ENCODE data around the gene CENPP. TPM values are rescaled to one million over a fixed set of nuclear protein-coding genes. Genes with fewer than 3 reads are reported as not detected.

The CENPP gene
- total RNA-seq, 1 experiment from 2014 or later: 14.3 TPM

DNA sequence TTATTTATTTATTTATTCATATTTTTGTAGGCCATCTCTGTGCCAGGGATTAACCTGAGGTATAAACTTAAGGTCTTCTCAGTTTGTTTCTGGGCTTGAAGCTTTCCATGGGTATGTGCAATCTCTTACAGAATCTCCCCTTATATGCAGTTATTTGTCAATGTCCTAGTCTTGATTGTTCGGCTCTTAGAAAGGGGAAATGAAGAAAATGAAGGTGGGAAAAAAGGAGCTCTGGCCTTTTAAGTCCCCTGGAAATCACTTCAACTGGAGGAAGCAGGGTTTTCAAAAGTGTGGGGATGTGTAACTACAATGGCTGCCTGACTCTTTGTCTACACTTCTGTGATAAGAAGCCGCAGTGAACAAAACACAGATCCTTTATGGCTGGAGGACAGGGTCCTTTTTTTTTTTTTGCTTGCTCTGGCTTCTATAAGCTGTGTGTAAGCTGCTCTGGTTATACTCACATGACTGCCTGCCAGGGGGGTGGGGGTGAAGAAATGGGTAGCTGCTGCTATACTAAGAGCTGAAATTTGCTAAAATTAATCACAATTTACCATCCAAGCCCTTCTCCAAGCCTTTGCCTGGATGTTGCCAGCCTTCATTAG, 33.7 kb downstream of the CENPP start:
- POLR2A ChIA-PET: interaction anchor here (0.6 kb wide), 1 partner anchor 30 kb away, joined by 3 read pairs; no protein-coding TSS in a partner anchor
- H3K36me3 Mint-ChIP-seq: peaks cover 33% of the 10 kb centered on the region
- H3K4me3 Mint-ChIP-seq: no peak overlapping the region
- no peak for DNase-seq (ENCODE audit: low spot score)
- H3K27me3 Mint-ChIP-seq (ENCODE audit: low read depth): no peaks in the 10 kb centered on the region
- peaks cover 28% of the 10 kb centered on the region for H3K9me3 Mint-ChIP-seq
- CTCF ChIA-PET: no interaction called here
- TF ChIP-seq ETV6 (CRISPR knock-in tag; IDR thresholded peaks at IDR 0.05) (no peak), CREM (CRISPR knock-in tag; IDR thresholded peaks at IDR 0.05) (no peak), ZNF423 (CRISPR knock-in tag; IDR thresholded peaks at IDR 0.05) (no peak), ZNF416 (CRISPR knock-in tag; IDR thresholded peaks at IDR 0.05) (no peak), ZNF671 (CRISPR knock-in tag; IDR thresholded peaks at IDR 0.05) (no peak), ESRRA (CRISPR knock-in tag; IDR thresholded peaks at IDR 0.05; ENCODE audit: borderline replicate concordance) (no peak), RELA (CRISPR knock-in tag; IDR thresholded peaks at IDR 0.05; ENCODE audit: borderline replicate concordance) (no peak), NR1H2 (CRISPR knock-in tag; IDR thresholded peaks at IDR 0.05) (no peak), GABPB1 (CRISPR knock-in tag; IDR thresholded peaks at IDR 0.05) (no peak), ZNF219 (CRISPR knock-in tag; IDR thresholded peaks at IDR 0.05; ENCODE audit: borderline replicate concordance) (no peak), MYBL2 (CRISPR knock-in tag; IDR thresholded peaks at IDR 0.05) (no peak)
- TF ChIP-seq, protein P1, sequence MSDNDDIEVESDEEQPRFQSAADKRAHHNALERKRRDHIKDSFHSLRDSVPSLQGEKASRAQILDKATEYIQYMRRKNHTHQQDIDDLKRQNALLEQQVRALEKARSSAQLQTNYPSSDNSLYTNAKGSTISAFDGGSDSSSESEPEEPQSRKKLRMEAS (CRISPR knock-in tag; IDR thresholded peaks at IDR 0.05): no peak
- TF ChIP-seq, protein P2, sequence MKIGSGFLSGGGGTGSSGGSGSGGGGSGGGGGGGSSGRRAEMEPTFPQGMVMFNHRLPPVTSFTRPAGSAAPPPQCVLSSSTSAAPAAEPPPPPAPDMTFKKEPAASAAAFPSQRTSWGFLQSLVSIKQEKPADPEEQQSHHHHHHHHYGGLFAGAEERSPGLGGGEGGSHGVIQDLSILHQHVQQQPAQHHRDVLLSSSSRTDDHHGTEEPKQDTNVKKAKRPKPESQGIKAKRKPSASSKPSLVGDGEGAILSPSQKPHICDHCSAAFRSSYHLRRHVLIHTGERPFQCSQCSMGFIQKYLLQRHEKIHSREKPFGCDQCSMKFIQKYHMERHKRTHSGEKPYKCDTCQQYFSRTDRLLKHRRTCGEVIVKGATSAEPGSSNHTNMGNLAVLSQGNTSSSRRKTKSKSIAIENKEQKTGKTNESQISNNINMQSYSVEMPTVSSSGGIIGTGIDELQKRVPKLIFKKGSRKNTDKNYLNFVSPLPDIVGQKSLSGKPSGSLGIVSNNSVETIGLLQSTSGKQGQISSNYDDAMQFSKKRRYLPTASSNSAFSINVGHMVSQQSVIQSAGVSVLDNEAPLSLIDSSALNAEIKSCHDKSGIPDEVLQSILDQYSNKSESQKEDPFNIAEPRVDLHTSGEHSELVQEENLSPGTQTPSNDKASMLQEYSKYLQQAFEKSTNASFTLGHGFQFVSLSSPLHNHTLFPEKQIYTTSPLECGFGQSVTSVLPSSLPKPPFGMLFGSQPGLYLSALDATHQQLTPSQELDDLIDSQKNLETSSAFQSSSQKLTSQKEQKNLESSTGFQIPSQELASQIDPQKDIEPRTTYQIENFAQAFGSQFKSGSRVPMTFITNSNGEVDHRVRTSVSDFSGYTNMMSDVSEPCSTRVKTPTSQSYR (CRISPR knock-in tag; IDR thresholded peaks at IDR 0.05): no peak
- TF ChIP-seq, protein P3, sequence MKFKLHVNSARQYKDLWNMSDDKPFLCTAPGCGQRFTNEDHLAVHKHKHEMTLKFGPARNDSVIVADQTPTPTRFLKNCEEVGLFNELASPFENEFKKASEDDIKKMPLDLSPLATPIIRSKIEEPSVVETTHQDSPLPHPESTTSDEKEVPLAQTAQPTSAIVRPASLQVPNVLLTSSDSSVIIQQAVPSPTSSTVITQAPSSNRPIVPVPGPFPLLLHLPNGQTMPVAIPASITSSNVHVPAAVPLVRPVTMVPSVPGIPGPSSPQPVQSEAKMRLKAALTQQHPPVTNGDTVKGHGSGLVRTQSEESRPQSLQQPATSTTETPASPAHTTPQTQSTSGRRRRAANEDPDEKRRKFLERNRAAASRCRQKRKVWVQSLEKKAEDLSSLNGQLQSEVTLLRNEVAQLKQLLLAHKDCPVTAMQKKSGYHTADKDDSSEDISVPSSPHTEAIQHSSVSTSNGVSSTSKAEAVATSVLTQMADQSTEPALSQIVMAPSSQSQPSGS (CRISPR knock-in tag; IDR thresholded peaks at IDR 0.05; ENCODE audit: borderline replicate concordance, low read depth): no peak
- TF ChIP-seq, protein P4, sequence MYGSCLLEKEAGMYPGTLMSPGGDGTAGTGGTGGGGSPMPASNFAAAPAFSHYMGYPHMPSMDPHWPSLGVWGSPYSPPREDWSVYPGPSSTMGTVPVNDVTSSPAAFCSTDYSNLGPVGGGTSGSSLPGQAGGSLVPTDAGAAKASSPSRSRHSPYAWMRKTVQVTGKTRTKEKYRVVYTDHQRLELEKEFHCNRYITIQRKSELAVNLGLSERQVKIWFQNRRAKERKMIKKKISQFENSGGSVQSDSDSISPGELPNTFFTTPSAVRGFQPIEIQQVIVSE (CRISPR knock-in tag; IDR thresholded peaks at IDR 0.05; ENCODE audit: borderline replicate concordance): no peak
- TF ChIP-seq, protein P5, sequence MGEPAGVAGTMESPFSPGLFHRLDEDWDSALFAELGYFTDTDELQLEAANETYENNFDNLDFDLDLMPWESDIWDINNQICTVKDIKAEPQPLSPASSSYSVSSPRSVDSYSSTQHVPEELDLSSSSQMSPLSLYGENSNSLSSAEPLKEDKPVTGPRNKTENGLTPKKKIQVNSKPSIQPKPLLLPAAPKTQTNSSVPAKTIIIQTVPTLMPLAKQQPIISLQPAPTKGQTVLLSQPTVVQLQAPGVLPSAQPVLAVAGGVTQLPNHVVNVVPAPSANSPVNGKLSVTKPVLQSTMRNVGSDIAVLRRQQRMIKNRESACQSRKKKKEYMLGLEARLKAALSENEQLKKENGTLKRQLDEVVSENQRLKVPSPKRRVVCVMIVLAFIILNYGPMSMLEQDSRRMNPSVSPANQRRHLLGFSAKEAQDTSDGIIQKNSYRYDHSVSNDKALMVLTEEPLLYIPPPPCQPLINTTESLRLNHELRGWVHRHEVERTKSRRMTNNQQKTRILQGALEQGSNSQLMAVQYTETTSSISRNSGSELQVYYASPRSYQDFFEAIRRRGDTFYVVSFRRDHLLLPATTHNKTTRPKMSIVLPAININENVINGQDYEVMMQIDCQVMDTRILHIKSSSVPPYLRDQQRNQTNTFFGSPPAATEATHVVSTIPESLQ (CRISPR knock-in tag; IDR thresholded peaks at IDR 0.05): no peak
- no peak for ATAC-seq
- H3K4me1 Mint-ChIP-seq: no peaks in the 10 kb centered on the region
- H3K27ac Mint-ChIP-seq: no peak overlapping the region; the same call in 1 of the 2 replicates

DNA sequence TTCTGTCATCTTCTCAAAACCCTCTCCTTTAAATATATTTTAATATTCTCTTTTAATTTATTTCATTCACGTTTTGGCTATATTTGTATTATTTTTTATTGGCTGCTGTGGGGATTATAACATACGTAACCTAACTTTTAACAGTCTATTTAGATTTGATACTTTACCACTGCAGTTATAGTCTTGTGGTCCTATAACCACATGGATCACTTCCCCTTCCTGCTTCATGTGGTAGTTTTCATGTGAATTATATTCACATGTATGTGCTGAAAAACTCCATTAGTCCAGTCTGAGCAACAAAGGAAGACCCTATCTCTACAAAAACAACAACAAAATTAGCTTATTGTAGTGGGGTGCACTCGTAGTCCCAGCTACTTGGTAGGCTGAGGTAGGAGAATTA, 34.3 kb downstream of the CENPP start:
- Mint-ChIP-seq H3K4me1 (no peaks in the 10 kb centered on the region), H3K36me3 (peaks cover 28% of the 10 kb centered on the region), H3K27me3 (ENCODE audit: low read depth) (no peaks in the 10 kb centered on the region), H3K9me3 (peaks cover 23% of the 10 kb centered on the region), H3K27ac (no peak overlapping the region), H3K4me3 (no peak overlapping the region)
- ChIA-PET POLR2A (interaction anchor here (0.6 kb wide), 1 partner anchor 29 kb away, joined by 3 read pairs; no protein-coding TSS in a partner anchor), CTCF (no interaction called here)
- ATAC-seq (no peak), DNase-seq (ENCODE audit: low spot score) (no peak)
- no peak for TF ChIP-seq NR1H2 (CRISPR knock-in tag; IDR thresholded peaks at IDR 0.05)
- TF ChIP-seq RORB (CRISPR knock-in tag; IDR thresholded peaks at IDR 0.05): no peak
- TF ChIP-seq EMX1 (CRISPR knock-in tag; IDR thresholded peaks at IDR 0.05): no peak
- TF ChIP-seq, protein P6, sequence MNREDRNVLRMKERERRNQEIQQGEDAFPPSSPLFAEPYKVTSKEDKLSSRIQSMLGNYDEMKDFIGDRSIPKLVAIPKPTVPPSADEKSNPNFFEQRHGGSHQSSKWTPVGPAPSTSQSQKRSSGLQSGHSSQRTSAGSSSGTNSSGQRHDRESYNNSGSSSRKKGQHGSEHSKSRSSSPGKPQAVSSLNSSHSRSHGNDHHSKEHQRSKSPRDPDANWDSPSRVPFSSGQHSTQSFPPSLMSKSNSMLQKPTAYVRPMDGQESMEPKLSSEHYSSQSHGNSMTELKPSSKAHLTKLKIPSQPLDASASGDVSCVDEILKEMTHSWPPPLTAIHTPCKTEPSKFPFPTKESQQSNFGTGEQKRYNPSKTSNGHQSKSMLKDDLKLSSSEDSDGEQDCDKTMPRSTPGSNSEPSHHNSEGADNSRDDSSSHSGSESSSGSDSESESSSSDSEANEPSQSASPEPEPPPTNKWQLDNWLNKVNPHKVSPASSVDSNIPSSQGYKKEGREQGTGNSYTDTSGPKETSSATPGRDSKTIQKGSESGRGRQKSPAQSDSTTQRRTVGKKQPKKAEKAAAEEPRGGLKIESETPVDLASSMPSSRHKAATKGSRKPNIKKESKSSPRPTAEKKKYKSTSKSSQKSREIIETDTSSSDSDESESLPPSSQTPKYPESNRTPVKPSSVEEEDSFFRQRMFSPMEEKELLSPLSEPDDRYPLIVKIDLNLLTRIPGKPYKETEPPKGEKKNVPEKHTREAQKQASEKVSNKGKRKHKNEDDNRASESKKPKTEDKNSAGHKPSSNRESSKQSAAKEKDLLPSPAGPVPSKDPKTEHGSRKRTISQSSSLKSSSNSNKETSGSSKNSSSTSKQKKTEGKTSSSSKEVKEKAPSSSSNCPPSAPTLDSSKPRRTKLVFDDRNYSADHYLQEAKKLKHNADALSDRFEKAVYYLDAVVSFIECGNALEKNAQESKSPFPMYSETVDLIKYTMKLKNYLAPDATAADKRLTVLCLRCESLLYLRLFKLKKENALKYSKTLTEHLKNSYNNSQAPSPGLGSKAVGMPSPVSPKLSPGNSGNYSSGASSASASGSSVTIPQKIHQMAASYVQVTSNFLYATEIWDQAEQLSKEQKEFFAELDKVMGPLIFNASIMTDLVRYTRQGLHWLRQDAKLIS (CRISPR knock-in tag; IDR thresholded peaks at IDR 0.05; ENCODE audit: borderline replicate concordance): no peak
- no peak for TF ChIP-seq ZNF671 (CRISPR knock-in tag; IDR thresholded peaks at IDR 0.05)
- TF ChIP-seq, protein P7, sequence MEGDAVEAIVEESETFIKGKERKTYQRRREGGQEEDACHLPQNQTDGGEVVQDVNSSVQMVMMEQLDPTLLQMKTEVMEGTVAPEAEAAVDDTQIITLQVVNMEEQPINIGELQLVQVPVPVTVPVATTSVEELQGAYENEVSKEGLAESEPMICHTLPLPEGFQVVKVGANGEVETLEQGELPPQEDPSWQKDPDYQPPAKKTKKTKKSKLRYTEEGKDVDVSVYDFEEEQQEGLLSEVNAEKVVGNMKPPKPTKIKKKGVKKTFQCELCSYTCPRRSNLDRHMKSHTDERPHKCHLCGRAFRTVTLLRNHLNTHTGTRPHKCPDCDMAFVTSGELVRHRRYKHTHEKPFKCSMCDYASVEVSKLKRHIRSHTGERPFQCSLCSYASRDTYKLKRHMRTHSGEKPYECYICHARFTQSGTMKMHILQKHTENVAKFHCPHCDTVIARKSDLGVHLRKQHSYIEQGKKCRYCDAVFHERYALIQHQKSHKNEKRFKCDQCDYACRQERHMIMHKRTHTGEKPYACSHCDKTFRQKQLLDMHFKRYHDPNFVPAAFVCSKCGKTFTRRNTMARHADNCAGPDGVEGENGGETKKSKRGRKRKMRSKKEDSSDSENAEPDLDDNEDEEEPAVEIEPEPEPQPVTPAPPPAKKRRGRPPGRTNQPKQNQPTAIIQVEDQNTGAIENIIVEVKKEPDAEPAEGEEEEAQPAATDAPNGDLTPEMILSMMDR (IDR thresholded peaks at IDR 0.05): no peak
- TF ChIP-seq ZBTB21 (CRISPR knock-in tag; IDR thresholded peaks at IDR 0.05; ENCODE audit: borderline replicate concordance): no peak
- no peak for TF ChIP-seq CBFB (CRISPR knock-in tag; IDR thresholded peaks at IDR 0.05; ENCODE audit: low read depth)
- no peak for TF ChIP-seq SOX15 (CRISPR knock-in tag; IDR thresholded peaks at IDR 0.05)
